Kidney epithelial cell (primary cell): ENCODE measurements around the gene DTNA. TPM values are rescaled to one million over a fixed set of nuclear protein-coding genes. Genes with fewer than 3 reads are reported as not detected.

Experiments
- DNase-seq: peaks from one replicate; pipeline ENCODE4 v3.0.0-alpha.2; 2010; ENCODE audit warnings: low read depth
- H3K27me3 ChIP-seq: 2 replicates; pipeline ENCODE4 v1.6.0; 2011; ENCODE audit warnings: low read length; ENCODE audit not compliant: control insufficient read depth, insufficient read depth
- H3K36me3 ChIP-seq: 2 replicates; pipeline ENCODE4 v1.5.1; 2011; ENCODE audit warnings: low read length; ENCODE audit not compliant: control insufficient read depth, insufficient read depth
- H3K4me3 ChIP-seq: 2 replicates; pipeline ENCODE4 v1.5.1; 2011; ENCODE audit warnings: low read depth, mild to moderate bottlenecking, control low read depth, low read length
- total RNA-seq: library from RNA; depleted of rRNA; stranded (reverse); fragments of >200 nt; gene quantifications from 2 replicates; pipeline ENCODE4 v1.2.3, GENCODE V29; 2015
- TF ChIP-seq, protein P1 (sequence below): IDR thresholded peaks from 2 replicates; pipeline ENCODE4 v1.5.1; 2011; ENCODE audit warnings: mild to moderate bottlenecking, moderate library complexity, low read length, control low read depth, inconsistent platforms; ENCODE audit not compliant: insufficient read depth, poor library complexity, severe bottlenecking

DTNA gene
- total RNA-seq, 1 donor from 2014 or later, result 19.3 TPM

DNA sequence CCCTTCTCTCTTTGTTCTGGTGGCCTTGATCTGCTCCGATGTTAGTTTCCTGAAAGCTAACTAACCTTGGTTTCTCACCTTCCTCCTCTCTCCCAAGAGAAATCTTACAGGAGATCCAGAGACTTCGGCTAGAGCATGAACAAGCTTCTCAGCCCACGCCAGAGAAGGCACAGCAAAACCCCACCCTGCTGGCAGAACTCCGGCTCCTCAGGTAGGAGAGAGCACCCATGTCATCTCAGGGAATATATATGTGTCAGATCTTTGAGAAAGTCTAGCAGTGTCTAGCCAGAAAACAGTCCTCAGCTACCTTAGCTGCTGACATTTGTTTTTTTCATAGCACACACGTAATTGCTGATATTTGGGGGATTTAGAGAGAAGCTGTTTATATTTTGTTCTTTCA lies 148.1 kb downstream of the DTNA start:
- DNase-seq, result no peak
- no peaks in the 10 kb centered on the region for H3K36me3 ChIP-seq
- H3K27me3 ChIP-seq, result no peaks in the 10 kb centered on the region
- TF ChIP-seq, protein P1, sequence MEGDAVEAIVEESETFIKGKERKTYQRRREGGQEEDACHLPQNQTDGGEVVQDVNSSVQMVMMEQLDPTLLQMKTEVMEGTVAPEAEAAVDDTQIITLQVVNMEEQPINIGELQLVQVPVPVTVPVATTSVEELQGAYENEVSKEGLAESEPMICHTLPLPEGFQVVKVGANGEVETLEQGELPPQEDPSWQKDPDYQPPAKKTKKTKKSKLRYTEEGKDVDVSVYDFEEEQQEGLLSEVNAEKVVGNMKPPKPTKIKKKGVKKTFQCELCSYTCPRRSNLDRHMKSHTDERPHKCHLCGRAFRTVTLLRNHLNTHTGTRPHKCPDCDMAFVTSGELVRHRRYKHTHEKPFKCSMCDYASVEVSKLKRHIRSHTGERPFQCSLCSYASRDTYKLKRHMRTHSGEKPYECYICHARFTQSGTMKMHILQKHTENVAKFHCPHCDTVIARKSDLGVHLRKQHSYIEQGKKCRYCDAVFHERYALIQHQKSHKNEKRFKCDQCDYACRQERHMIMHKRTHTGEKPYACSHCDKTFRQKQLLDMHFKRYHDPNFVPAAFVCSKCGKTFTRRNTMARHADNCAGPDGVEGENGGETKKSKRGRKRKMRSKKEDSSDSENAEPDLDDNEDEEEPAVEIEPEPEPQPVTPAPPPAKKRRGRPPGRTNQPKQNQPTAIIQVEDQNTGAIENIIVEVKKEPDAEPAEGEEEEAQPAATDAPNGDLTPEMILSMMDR, result no peak
- no peak overlapping the region for H3K4me3 ChIP-seq

DNA sequence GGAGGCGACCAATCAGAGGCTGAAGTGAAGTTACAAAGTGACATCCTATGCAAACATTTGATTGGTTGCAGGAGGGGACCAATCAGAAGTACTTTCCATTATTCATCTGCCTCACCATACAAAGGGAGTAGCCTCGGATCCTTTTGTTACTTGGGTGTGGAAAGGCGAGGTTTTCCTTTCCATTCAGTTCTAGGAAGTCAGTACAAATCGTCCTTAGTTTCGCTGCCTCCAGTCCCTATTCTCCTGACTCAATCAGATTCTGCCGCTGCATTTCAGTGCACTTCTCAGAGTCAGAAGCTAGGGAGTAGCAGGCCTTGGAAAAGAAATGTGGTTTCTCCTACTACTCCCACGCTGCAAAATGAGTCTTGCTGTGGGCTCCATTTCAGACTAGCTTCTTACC lies 149.4 kb downstream of the DTNA start:
- TF ChIP-seq, protein P1, result no peak
- no peaks in the 10 kb centered on the region for H3K36me3 ChIP-seq
- H3K4me3 ChIP-seq, result no peak overlapping the region
- no peak for DNase-seq
- H3K27me3 ChIP-seq, result no peaks in the 10 kb centered on the region

DNA sequence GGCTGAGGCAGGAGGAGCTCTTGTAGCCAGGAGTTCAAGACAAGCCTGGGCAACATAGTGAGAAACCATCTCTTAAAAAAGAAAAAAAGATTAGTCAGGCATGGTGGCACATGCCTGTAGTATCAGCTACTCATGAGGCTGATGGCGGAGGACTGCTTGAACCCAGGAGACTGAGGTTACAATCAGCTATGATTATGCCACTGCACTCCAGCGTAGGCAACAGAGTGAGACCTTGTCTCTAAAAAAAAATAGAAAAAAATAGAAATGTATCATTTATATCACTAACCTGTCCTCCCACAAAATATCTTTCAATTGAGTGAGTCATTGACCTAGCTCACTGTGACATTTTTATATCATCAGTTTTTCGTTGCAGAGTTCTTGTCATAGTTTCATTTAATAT lies 152.5 kb downstream of the DTNA start:
- no peak overlapping the region for H3K4me3 ChIP-seq
- TF ChIP-seq, protein P1, result no peak
- no peaks in the 10 kb centered on the region for H3K27me3 ChIP-seq
- H3K36me3 ChIP-seq, result no peaks in the 10 kb centered on the region
- no peak for DNase-seq

GRCh38 chr18:34863702-34864101 lies 153.6 kb downstream of the DTNA start:
- no peaks in the 10 kb centered on the region for H3K27me3 ChIP-seq
- no peaks in the 10 kb centered on the region for H3K36me3 ChIP-seq
- DNase-seq, result no peak
- no peak overlapping the region for H3K4me3 ChIP-seq
- TF ChIP-seq, protein P1, result no peak

GRCh38 chr18:34864836-34865497 lies 154.9 kb downstream of the DTNA start:
- TF ChIP-seq, protein P1, result no peak
- Histone ChIP-seq H3K27me3 (no peaks in the 10 kb centered on the region), H3K4me3 (no peak overlapping the region), H3K36me3 (no peaks in the 10 kb centered on the region)
- no peak for DNase-seq

DNA sequence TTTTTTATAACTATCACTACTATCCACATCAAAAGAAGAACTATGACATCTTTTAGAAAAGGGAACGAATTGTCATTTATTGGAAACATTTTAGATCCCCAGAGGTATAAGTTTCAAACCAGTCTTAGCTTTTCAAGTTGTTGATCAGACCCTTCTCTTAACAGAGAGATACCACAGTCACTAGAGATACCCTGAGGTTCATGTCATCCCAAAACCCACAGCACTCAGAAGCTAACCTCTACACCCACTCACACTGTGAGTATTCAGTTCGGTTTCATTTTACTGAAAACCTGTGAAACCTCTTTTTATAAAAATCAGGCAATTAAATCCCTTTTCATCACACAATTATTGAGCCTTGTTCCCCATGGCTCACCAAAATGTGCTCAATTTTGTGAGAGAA lies 156.2 kb downstream of the DTNA start:
- H3K4me3 ChIP-seq, result no peak overlapping the region
- H3K27me3 ChIP-seq, result no peaks in the 10 kb centered on the region
- TF ChIP-seq, protein P1, result no peak
- DNase-seq, result no peak
- H3K36me3 ChIP-seq, result no peaks in the 10 kb centered on the region
